H9 (cell line): ENCODE results near the gene HHAT. TPM values are rescaled to one million over a fixed set of nuclear protein-coding genes. Genes with fewer than 3 reads are reported as not detected.

ENCODE experiments used
- DNase-seq: peaks from one replicate; pipeline ENCODE4 v3.0.0-alpha.2; 2017
- H2AFZ ChIP-seq: one replicate; pipeline ENCODE4 v1.6.1; 2013; ENCODE audit warnings: mild to moderate bottlenecking, low read length, control low read depth, moderate library complexity
- H2AK5ac ChIP-seq: 2 replicates; pipeline ENCODE4 v1.6.1; 2013; ENCODE audit warnings: low read length, control low read depth, mixed read lengths; ENCODE audit not compliant: insufficient read length
- H2BK120ac ChIP-seq: one replicate; pipeline ENCODE4 v1.6.1; 2013; ENCODE audit warnings: low read depth, mild to moderate bottlenecking, low read length, control low read depth, inconsistent platforms; ENCODE audit not compliant: poor library complexity, severe bottlenecking
- H2BK12ac ChIP-seq: 2 replicates; pipeline ENCODE4 v1.6.1; 2013; ENCODE audit warnings: low read length, control low read depth, mixed read lengths, low read depth; ENCODE audit not compliant: insufficient read length
- H2BK15ac ChIP-seq: 2 replicates; pipeline ENCODE4 v1.6.1; 2013; ENCODE audit warnings: low read depth, low read length, control low read depth
- H2BK20ac ChIP-seq: one replicate; pipeline ENCODE4 v1.6.1; 2013; ENCODE audit warnings: low read depth, mild to moderate bottlenecking, low read length, control low read depth, inconsistent platforms; ENCODE audit not compliant: poor library complexity, severe bottlenecking
- H2BK5ac ChIP-seq: 2 replicates; pipeline ENCODE4 v1.6.1; 2013; ENCODE audit warnings: low read length, control low read depth, mixed read lengths; ENCODE audit not compliant: insufficient read length
- H3K14ac ChIP-seq: 2 replicates; pipeline ENCODE4 v1.6.1; 2013; ENCODE audit warnings: low read length, control low read depth; ENCODE audit not compliant: insufficient read depth
- H3K18ac ChIP-seq: 2 replicates; pipeline ENCODE4 v1.6.1; 2013; ENCODE audit warnings: low read depth, mild to moderate bottlenecking, mixed read lengths, low read length, control low read depth; ENCODE audit not compliant: insufficient read length
- H3K23ac ChIP-seq: 2 replicates; pipeline ENCODE4 v1.6.1; 2013; ENCODE audit warnings: low read length, control low read depth, mixed read lengths, low read depth; ENCODE audit not compliant: insufficient read length
- H3K23me2 ChIP-seq: 2 replicates; pipeline ENCODE4 v1.6.1; 2013; ENCODE audit warnings: low read depth, mild to moderate bottlenecking, mixed read lengths, low read length, control low read depth; ENCODE audit not compliant: insufficient read length, poor library complexity, severe bottlenecking
- H3K27ac ChIP-seq: 2 replicates; pipeline ENCODE4 v1.5.1; 2013; ENCODE audit warnings: low read length, control low read depth, mixed read lengths, low read depth; ENCODE audit not compliant: insufficient read length
- H3K27me3 ChIP-seq: 2 replicates; pipeline ENCODE4 v1.6.1; 2013; ENCODE audit warnings: low read length, control low read depth, inconsistent platforms; ENCODE audit not compliant: insufficient read depth
- H3K4ac ChIP-seq: 2 replicates; pipeline ENCODE4 v1.6.1; 2013; ENCODE audit warnings: low read depth, mild to moderate bottlenecking, control low read depth, inconsistent platforms, low read length, moderate library complexity
- H3K4me1 ChIP-seq: 2 replicates; pipeline ENCODE4 v1.6.1; 2013; ENCODE audit warnings: low read length, control low read depth, inconsistent platforms; ENCODE audit not compliant: insufficient read depth
- H3K4me2 ChIP-seq: 2 replicates; pipeline ENCODE4 v1.6.1; 2013; ENCODE audit warnings: low read length, control low read depth, mixed read lengths; ENCODE audit not compliant: insufficient read length, insufficient read depth
- H3K56ac ChIP-seq: 2 replicates; pipeline ENCODE4 v1.6.1; 2013; ENCODE audit warnings: low read depth, mild to moderate bottlenecking, mixed read lengths, low read length, control low read depth; ENCODE audit not compliant: insufficient read length
- H3K79me1 ChIP-seq: 2 replicates; pipeline ENCODE4 v1.6.1; 2013; ENCODE audit warnings: low read depth, mild to moderate bottlenecking, moderate library complexity, low read length, control low read depth, inconsistent platforms; ENCODE audit not compliant: insufficient read depth, poor library complexity, severe bottlenecking
- H3K79me2 ChIP-seq: 2 replicates; pipeline ENCODE4 v1.6.1; 2013; ENCODE audit warnings: low read length, control low read depth, inconsistent platforms; ENCODE audit not compliant: insufficient read depth
- H3K9ac ChIP-seq: 2 replicates; pipeline ENCODE4 v1.6.1; 2013; ENCODE audit warnings: low read length, control low read depth, mixed read lengths; ENCODE audit not compliant: insufficient read length; ENCODE audit errors: extremely low read depth
- H3K9me3 ChIP-seq: one replicate; pipeline ENCODE4 v1.6.1; 2013; ENCODE audit warnings: low read depth, low read length, inconsistent platforms; ENCODE audit not compliant: control insufficient read depth
- H3T11ph ChIP-seq: one replicate; pipeline ENCODE4 v1.6.1; 2013; ENCODE audit warnings: mild to moderate bottlenecking, low read length, control low read depth, inconsistent platforms
- H4K20me1 ChIP-seq: one replicate; pipeline ENCODE4 v1.6.1; 2013; ENCODE audit not compliant: control insufficient read depth, insufficient read length, insufficient read depth
- H4K5ac ChIP-seq: 2 replicates; pipeline ENCODE4 v1.6.1; 2013; ENCODE audit warnings: low read depth, mild to moderate bottlenecking, mixed read lengths, low read length, control low read depth; ENCODE audit not compliant: insufficient read length
- H4K8ac ChIP-seq: replicated peaks from 2 replicates; pipeline ENCODE4 v1.6.1; 2013; ENCODE audit warnings: low read length, control low read depth, mixed read lengths, low read depth; ENCODE audit not compliant: insufficient read length
- H4K91ac ChIP-seq: 2 replicates; pipeline ENCODE4 v1.6.1; 2013; ENCODE audit warnings: low read depth, mild to moderate bottlenecking, moderate library complexity, mixed read lengths, low read length, control low read depth; ENCODE audit not compliant: insufficient read length
- H3K27ac Mint-ChIP-seq, 3 experiments: 2 replicates in 2 of 3; 3 replicates in 1 of 3; pipeline ENCODE4 v1.8.0; 2020 to 2021; ENCODE audit warnings: mixed read lengths in 3 of 3, mild to moderate bottlenecking in 1 of 3, moderate library complexity in 1 of 3
- H3K27me3 Mint-ChIP-seq: 2 replicates; pipeline ENCODE4 v1.8.0; 2021; ENCODE audit warnings: low read depth, mild to moderate bottlenecking, moderate library complexity, mixed read lengths
- H3K36me3 Mint-ChIP-seq, 3 experiments: 2 replicates in 2 of 3; 3 replicates in 1 of 3; pipeline ENCODE4 v1.8.0; 2020 to 2021; ENCODE audit warnings: low read depth in 3 of 3, mixed read lengths in 3 of 3; ENCODE audit not compliant: insufficient read depth in 1 of 3
- H3K4me1 Mint-ChIP-seq, 2 experiments: 2 replicates each; pipeline ENCODE4 v1.8.0; 2020; ENCODE audit warnings: mixed read lengths in 2 of 2
- H3K4me3 Mint-ChIP-seq, 2 experiments: 2 replicates in 1 of 2; 3 replicates in 1 of 2; pipeline ENCODE4 v1.8.0; 2020 to 2021; ENCODE audit warnings: mild to moderate bottlenecking in 2 of 2, mixed read lengths in 2 of 2, moderate library complexity in 1 of 2
- H3K9me3 Mint-ChIP-seq, 2 experiments: 2 replicates in 1 of 2; 3 replicates in 1 of 2; pipeline ENCODE4 v1.8.0; 2020; ENCODE audit warnings: mild to moderate bottlenecking in 2 of 2, mixed read lengths in 2 of 2, moderate library complexity in 1 of 2
- CTCF ChIP-seq: fragments of 200-600 bp; sonication (generic); conservative IDR thresholded peaks from 3 replicates; pipeline ENCODE4 v1.8.0; 2021; ENCODE audit warnings: antibody characterized with exemption, mild to moderate bottlenecking
- WGBS: extraction: QIAGEN DNeasy Blood & Tissue Kit; methylation state at CpG from one replicate; pipeline ENCODE4 v1.1.7; 2013; ENCODE audit warnings: missing lambda C conversion rate, low lambda C conversion rate, mixed read lengths; ENCODE audit not compliant: insufficient read length; ENCODE audit errors: extremely low coverage; 5-methylcytosine and 5-hydroxymethylcytosine counted together
- total RNA-seq: library from RNA; stranded (reverse); gene quantifications from 2 replicates; pipeline ENCODE4 v1.2.1, GENCODE V29; 2021

Gene HHAT
- total RNA-seq, 1 experiment from 2014 or later = 0.48 TPM

GRCh38 chr1:210678306-210678705 is 349.6 kb downstream of the HHAT start:
- H2AFZ ChIP-seq = no peak overlapping the region
- no peak overlapping the region for H3K18ac ChIP-seq
- Mint-ChIP-seq H3K27me3 (no peaks in the 10 kb centered on the region; the same call in 1 of the 2 replicates), H3K9me3 (no peaks in the 10 kb centered on the region), H3K4me1 (no peaks in the 10 kb centered on the region), H3K36me3 (no peaks in the 10 kb centered on the region), H3K27ac (no peak overlapping the region), H3K4me3 (no peak overlapping the region)
- no peak overlapping the region for H3K4ac ChIP-seq
- no peak overlapping the region for H3T11ph ChIP-seq
- no peaks in the 10 kb centered on the region for H3K27me3 ChIP-seq
- no peak overlapping the region for H4K5ac ChIP-seq
- no peaks in the 10 kb centered on the region for H3K79me1 ChIP-seq
- no peak overlapping the region for H2BK20ac ChIP-seq
- no peak overlapping the region for H2BK12ac ChIP-seq
- no peak overlapping the region for H3K9ac ChIP-seq
- H3K79me2 ChIP-seq = no peaks in the 10 kb centered on the region
- H3K27ac ChIP-seq = no peak overlapping the region
- no peak overlapping the region for H2BK120ac ChIP-seq
- no peak overlapping the region for H3K14ac ChIP-seq
- no peak for TF ChIP-seq CTCF
- no peaks in the 10 kb centered on the region for H3K9me3 ChIP-seq
- no peak overlapping the region for H2BK15ac ChIP-seq
- WGBS = no CpG with 5 or more reads among the region's 3 CpGs
- no peak overlapping the region for H3K4me2 ChIP-seq
- H4K20me1 ChIP-seq = no peaks in the 10 kb centered on the region
- no peak overlapping the region for H4K91ac ChIP-seq
- no peaks in the 10 kb centered on the region for H3K23me2 ChIP-seq
- no peaks in the 10 kb centered on the region for H3K4me1 ChIP-seq
- no peak for DNase-seq
- H2AK5ac ChIP-seq = no peak overlapping the region
- H4K8ac ChIP-seq = no peak overlapping the region
- H3K23ac ChIP-seq = no peak overlapping the region
- no peak overlapping the region for H3K56ac ChIP-seq
- no peak overlapping the region for H2BK5ac ChIP-seq
